ENCODE measurements around the gene GATAD2B.

The GATAD2B gene

GRCh38 chr1:153933955-153934354, 11.2 kb upstream of the GATAD2B start:
- no peak for DNase-seq (ENCODE audit: low spot score)
- CTCF ChIA-PET = no interaction called here
- POLR2A ChIA-PET (ENCODE audit: low non-redundant PET) = no interaction called here
- TF ChIP-seq, protein P1, sequence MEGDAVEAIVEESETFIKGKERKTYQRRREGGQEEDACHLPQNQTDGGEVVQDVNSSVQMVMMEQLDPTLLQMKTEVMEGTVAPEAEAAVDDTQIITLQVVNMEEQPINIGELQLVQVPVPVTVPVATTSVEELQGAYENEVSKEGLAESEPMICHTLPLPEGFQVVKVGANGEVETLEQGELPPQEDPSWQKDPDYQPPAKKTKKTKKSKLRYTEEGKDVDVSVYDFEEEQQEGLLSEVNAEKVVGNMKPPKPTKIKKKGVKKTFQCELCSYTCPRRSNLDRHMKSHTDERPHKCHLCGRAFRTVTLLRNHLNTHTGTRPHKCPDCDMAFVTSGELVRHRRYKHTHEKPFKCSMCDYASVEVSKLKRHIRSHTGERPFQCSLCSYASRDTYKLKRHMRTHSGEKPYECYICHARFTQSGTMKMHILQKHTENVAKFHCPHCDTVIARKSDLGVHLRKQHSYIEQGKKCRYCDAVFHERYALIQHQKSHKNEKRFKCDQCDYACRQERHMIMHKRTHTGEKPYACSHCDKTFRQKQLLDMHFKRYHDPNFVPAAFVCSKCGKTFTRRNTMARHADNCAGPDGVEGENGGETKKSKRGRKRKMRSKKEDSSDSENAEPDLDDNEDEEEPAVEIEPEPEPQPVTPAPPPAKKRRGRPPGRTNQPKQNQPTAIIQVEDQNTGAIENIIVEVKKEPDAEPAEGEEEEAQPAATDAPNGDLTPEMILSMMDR (conservative IDR thresholded peaks at IDR 0.05; ENCODE audit: low read depth) = no peak
- 0 out of 2 replicates have a peak overlapping the region, but pooled peaks have one; percentile 4 for H3K27ac ChIP-seq

DNA sequence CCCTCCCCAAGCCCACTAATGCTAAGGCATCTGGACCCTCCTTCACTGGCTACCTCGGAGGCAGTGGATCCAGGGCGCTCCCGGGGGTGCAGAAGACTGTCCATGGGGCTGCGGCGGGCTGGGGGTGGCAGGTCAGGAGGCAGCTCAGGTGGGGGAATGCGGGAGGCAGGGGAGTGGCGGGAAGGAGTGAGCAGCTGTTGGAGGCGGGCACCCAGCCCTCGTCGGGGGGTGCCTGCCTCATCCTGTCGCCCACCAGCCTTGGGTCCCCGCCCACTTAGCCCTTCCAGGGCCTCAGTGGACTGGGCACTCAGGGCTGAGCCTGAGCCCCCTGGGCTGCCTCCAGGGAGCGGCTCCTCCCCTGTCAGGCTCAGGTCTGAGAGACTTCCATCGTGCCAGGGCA, 10.7 kb upstream of the GATAD2B start:
- CTCF ChIA-PET = no interaction called here
- POLR2A ChIA-PET (ENCODE audit: low non-redundant PET) = no interaction called here
- TF ChIP-seq, protein P1 (conservative IDR thresholded peaks at IDR 0.05; ENCODE audit: low read depth) = no peak

DNA sequence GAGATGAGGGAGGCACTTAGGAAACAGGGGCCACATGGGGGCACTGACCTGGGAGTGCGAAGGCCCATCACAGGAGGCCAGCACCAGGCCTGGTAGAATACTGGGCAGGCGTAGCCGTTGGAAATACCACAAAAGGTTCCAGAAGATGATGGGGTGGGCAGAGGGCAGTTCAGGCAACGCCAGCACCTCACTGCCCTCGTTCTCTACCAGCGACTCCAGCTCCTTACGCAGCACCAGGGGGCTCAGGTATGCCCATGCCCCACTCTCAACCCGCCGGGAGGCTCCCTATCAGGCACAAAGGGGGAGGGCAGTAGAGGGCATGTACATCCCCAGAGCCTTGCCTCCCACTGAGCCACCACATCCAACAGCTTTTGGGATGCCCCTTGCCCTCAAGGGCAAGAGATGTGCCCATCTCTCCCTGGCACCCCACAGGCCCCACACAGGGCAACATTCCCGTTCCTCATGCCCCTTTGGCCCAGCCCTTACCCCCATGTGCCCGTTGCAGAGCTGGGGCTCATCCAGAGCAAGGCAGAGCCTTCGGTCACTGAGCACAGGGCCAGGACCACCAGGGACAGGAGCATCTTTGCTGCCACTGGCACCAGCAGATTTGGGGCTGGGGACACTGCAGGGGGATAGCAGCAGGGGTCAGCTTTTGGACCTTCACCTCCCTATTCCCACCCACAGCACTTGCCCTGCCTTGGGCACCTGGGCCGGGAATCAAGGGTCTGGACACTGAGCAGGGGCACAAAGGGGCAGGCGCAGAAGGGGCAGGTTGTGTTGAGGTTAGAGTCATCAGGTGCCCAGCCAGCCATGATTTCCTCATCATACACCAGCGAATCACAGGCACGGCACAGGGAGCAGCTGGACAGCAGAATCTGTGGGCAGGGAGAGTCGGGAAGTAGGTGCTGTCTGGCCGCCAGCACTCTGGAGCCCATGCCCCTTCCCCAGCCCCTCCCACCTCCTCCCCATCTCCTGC, 9.7 kb upstream of the GATAD2B start:
- H3K27ac ChIP-seq = no peak overlapping the region
- POLR2A ChIA-PET (ENCODE audit: low non-redundant PET) = no interaction called here
- no peak for DNase-seq (ENCODE audit: low spot score)
- CTCF ChIA-PET = no interaction called here
- TF ChIP-seq, protein P1 (conservative IDR thresholded peaks at IDR 0.05; ENCODE audit: low read depth) = no peak

More for the DNA sequence above, 10.7 kb upstream of the GATAD2B start:
- no peak for DNase-seq (ENCODE audit: low spot score)
- H3K27ac ChIP-seq = no peak overlapping the region

DNA sequence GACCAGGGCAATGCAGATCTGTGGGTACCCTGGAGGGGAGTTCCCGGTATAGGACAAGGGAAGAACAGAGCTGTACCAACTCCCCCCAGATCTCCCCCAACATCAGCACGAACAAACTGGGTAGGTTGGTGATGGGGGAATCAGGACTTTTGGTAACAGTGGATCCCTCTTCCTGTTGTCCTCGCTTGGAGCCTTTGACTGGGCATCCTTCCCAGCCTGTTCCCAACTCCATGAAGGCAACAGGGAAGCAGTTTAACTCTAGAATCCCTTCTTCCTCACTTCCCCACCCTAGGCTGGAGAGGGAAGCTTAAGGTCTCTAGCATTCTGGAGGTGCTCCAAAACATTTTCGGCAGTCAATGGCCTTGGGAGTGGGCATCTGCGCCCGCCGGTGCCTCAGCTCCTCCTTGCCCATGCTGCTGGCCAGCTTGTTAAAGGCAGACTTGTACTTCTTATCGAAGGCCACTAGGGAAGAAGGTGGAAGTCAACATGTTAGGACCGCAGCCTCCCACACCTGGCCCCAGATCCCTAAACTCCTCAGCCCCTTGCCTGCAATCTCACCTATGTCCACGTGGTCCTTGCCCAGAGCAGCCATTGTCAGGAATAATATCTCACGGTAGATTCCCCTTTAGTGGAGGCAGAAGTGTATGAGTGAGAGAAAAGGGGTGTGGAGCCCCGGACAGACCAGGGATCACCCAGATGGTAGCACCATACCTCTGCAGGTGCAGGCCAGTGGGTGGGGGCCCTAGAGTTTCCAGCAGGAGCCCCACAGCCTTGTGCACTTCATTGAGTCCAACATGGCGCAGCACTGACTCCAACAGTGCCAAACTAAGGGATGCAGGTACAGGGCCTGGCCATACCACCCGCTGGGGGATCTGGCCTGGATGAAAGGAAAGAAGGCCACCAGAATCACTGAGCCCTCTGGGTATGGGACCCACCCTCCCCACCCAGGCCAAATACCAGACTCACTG, 7.5 kb upstream of the GATAD2B start:
- TF ChIP-seq, protein P1 (conservative IDR thresholded peaks at IDR 0.05; ENCODE audit: low read depth) = no peak
- DNase-seq (ENCODE audit: low spot score) = no peak
- ChIA-PET POLR2A (ENCODE audit: low non-redundant PET) (no interaction called here), CTCF (interaction anchor here (0.6 kb wide), 2 partner anchors 33 to 66 kb away, joined by 4 to 5 read pairs; no protein-coding TSS in a partner anchor)
- peak overlapping the region; percentile 40 for H3K27ac ChIP-seq

DNA sequence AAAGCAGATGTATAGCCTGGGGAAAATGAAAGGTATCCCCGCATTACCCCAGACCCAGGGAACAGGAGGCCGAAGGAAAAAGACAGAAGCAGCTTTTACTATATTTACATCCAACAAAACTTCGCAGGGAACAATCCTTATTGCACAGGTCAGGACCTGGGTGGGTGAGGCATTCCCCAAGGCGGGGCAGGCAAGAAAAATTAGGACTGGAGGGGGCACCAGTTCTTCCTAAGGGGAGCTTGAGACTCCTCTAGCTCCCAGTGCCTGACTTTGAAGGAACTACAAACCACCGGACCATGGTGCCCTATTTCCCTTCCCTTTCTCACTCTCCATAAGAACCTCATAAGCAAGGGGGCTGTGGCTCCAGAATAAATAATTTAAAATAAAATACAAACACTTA, 6.7 kb upstream of the GATAD2B start:
- POLR2A ChIA-PET (ENCODE audit: low non-redundant PET) = interaction anchor here (0.6 kb wide), 1 partner anchor 45 kb away, joined by 3 read pairs; no protein-coding TSS in a partner anchor
- DNase-seq (ENCODE audit: low spot score) = no peak
- CTCF ChIA-PET = interaction anchor here (0.6 kb wide), 2 partner anchors 32 to 65 kb away, joined by 4 to 5 read pairs; no protein-coding TSS in a partner anchor
- peak overlapping the region; percentile 13 for H3K27ac ChIP-seq
- TF ChIP-seq, protein P1 (conservative IDR thresholded peaks at IDR 0.05; ENCODE audit: low read depth) = no peak

All from RWPE1 (cell line).